Measurements from ENCODE around the gene NHP2. TPM values are rescaled to one million over a fixed set of nuclear protein-coding genes. Genes with fewer than 3 reads are reported as not detected.
A peak's percentile ranks its signal among the peaks of the same experiment; 100 is the strongest.

NHP2 gene
- total RNA-seq, 1 experiment from 2014 or later = 263 TPM

DNA sequence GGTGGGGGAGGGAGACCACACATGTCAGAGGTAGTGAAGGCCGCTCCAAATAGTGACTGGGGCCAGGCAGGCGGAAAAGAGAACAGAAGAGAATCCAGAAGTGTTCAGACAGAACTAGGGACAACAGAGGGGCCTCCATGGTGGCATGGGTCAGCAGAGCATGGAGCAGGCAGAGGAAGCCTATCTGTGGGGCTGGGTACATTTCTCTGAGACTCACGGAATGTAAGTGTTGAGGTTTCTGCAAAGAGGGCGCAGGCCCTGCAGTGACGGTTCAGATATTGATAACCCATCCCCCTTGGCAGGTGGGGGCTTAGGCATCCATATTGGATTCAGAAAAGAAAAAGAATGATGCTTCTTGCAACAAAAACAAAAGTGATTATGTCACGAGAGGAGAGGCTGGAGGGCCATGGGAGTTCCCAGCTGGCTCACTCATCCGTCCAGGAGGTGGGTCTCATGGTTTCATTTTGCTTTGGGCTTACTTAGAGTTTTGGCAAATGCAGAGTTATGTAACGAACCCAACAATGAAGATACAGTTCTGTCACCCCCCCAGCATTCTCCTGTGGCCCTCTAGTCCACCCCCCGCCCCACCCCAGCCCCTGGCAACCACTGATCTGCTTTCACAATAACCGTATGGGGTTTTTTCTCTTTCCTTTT is 28.3 kb downstream of the NHP2 start:
- Mint-ChIP-seq H3K27ac (peak overlapping the region; percentile 100), H3K4me3 (peak overlapping the region; percentile 47), H3K9me3 (no peaks in the 10 kb centered on the region), H3K27me3 (ENCODE audit: low read depth) (no peaks in the 10 kb centered on the region), H3K36me3 (peaks cover 11% of the 10 kb centered on the region), H3K4me1 (peaks cover 70% of the 10 kb centered on the region)
- ChIA-PET POLR2A (interaction anchor here (0.7 to 4.0 kb wide), 3 partner anchors 9 to 79 kb away, joined by 3 to 60 read pairs (median 3); partner anchors contain the start of genes HNRNPAB and N4BP3), CTCF (interaction anchor here (1.2 to 2.0 kb wide), 4 partner anchors 9 to 24 kb away, joined by 4 to 15 read pairs (median 5); no protein-coding TSS in a partner anchor)
- ATAC-seq (no peak), DNase-seq (ENCODE audit: low spot score) (no peak)
- TF ChIP-seq MYBL2 (CRISPR knock-in tag; IDR thresholded peaks at IDR 0.05) = no peak
- TF ChIP-seq E2F5 (CRISPR knock-in tag; IDR thresholded peaks at IDR 0.05) = no peak
- no peak for TF ChIP-seq USF2 (CRISPR knock-in tag; IDR thresholded peaks at IDR 0.05)
- TF ChIP-seq RELA (CRISPR knock-in tag; IDR thresholded peaks at IDR 0.05; ENCODE audit: borderline replicate concordance) = no peak
- peak; percentile 39; the same call in 1 of the 2 replicates for TF ChIP-seq AR (CRISPR knock-in tag; IDR thresholded peaks at IDR 0.05)
- TF ChIP-seq CREM (CRISPR knock-in tag; IDR thresholded peaks at IDR 0.05) = no peak
- no peak for TF ChIP-seq SOX15 (CRISPR knock-in tag; IDR thresholded peaks at IDR 0.05)

DNA sequence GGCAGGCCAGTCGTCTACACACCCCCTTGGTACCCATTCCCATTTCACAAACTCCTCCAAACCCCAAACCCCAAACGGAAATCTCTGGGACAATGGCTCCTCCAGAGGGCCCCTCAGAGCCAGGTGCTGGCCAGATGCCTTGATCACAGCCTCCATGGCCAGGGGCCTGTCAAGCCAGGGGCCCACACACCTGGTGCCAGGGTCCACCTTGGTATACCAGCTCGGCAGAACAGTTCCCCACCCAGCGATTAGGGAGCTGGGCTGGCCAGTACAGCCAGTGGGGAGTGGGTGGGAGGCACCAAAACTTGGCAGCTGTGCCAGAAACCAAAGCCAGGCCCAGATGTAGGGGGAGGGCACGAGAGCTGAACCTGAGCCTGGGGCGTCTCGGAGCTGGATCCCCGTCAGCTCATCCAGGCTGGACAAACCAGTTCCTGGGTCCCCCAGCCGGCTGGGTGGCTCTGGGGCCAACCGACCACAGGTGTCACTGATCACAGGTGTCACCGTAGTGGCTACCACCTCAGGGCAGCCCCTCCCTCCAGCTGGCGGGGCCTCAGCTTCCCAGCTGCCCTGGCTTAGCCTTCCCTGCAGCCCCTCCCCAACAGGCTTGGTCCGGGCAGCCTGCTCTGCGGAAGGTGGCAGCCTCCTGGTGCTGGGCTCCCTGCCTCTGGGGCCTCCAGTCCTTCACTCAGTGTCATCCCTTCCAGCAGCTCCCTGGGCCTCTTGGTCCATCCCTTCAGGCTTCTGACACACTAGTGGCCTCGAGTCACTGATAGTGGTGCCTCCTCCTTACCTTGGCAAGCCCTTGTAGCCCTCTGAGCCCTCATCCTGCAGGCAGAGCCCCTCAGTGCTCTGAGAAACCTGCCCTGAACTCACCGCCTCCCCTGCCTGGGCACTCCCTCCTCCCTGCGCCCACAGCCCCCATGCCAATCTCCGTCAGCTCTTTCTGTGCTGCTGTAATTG is 29.4 kb downstream of the NHP2 start:
- ChIA-PET POLR2A (interaction anchor here (0.8 to 4.0 kb wide), 4 partner anchors 8 to 49 kb away, joined by 3 to 60 read pairs (median 4); partner anchors contain the start of gene N4BP3), CTCF (interaction anchor here (1.2 to 2.2 kb wide), 10 partner anchors 9 to 56 kb away, joined by 3 to 21 read pairs (median 4); no protein-coding TSS in a partner anchor)
- H3K36me3 Mint-ChIP-seq = peaks cover 11% of the 10 kb centered on the region
- TF ChIP-seq, protein P1, sequence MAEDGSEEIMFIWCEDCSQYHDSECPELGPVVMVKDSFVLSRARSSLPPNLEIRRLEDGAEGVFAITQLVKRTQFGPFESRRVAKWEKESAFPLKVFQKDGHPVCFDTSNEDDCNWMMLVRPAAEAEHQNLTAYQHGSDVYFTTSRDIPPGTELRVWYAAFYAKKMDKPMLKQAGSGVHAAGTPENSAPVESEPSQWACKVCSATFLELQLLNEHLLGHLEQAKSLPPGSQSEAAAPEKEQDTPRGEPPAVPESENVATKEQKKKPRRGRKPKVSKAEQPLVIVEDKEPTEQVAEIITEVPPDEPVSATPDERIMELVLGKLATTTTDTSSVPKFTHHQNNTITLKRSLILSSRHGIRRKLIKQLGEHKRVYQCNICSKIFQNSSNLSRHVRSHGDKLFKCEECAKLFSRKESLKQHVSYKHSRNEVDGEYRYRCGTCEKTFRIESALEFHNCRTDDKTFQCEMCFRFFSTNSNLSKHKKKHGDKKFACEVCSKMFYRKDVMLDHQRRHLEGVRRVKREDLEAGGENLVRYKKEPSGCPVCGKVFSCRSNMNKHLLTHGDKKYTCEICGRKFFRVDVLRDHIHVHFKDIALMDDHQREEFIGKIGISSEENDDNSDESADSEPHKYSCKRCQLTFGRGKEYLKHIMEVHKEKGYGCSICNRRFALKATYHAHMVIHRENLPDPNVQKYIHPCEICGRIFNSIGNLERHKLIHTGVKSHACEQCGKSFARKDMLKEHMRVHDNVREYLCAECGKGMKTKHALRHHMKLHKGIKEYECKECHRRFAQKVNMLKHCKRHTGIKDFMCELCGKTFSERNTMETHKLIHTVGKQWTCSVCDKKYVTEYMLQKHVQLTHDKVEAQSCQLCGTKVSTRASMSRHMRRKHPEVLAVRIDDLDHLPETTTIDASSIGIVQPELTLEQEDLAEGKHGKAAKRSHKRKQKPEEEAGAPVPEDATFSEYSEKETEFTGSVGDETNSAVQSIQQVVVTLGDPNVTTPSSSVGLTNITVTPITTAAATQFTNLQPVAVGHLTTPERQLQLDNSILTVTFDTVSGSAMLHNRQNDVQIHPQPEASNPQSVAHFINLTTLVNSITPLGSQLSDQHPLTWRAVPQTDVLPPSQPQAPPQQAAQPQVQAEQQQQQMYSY (CRISPR knock-in tag; IDR thresholded peaks at IDR 0.05) = 0 out of 2 replicates have a peak, but pooled peaks have one; percentile 11
- no peak for TF ChIP-seq MAX (CRISPR knock-in tag; IDR thresholded peaks at IDR 0.05)
- TF ChIP-seq ZNF232 (CRISPR knock-in tag; IDR thresholded peaks at IDR 0.05) = no peak
- no peak for TF ChIP-seq ATF3 (CRISPR knock-in tag; conservative IDR thresholded peaks at IDR 0.05)
- TF ChIP-seq ZBTB21 (CRISPR knock-in tag; IDR thresholded peaks at IDR 0.05; ENCODE audit: borderline replicate concordance) = 0 out of 2 replicates have a peak, but pooled peaks have one; percentile 11
- 0 out of 2 replicates have a peak, but pooled peaks have one; percentile 8 for TF ChIP-seq TP53 (CRISPR knock-in tag; IDR thresholded peaks at IDR 0.05)
- no peak for TF ChIP-seq NFYB (CRISPR knock-in tag; conservative IDR thresholded peaks at IDR 0.05; ENCODE audit: low read depth)
- no peak for TF ChIP-seq MXD4 (CRISPR knock-in tag; IDR thresholded peaks at IDR 0.05; ENCODE audit: borderline replicate concordance)
- no peak for TF ChIP-seq SOX15 (CRISPR knock-in tag; IDR thresholded peaks at IDR 0.05)
- no peak for TF ChIP-seq SMAD3 (CRISPR knock-in tag; IDR thresholded peaks at IDR 0.05; ENCODE audit: borderline replicate concordance)
- no peak for TF ChIP-seq USF2 (CRISPR knock-in tag; IDR thresholded peaks at IDR 0.05)
- no peak overlapping the region for H3K4me3 Mint-ChIP-seq
- H3K27me3 Mint-ChIP-seq (ENCODE audit: low read depth) = no peaks in the 10 kb centered on the region
- no peak for ATAC-seq
- H3K4me1 Mint-ChIP-seq = peaks cover 67% of the 10 kb centered on the region
- H3K27ac Mint-ChIP-seq = peak overlapping the region; percentile 100
- no peaks in the 10 kb centered on the region for H3K9me3 Mint-ChIP-seq
- no peak for DNase-seq (ENCODE audit: low spot score)
